GM23248 (cell line): Measurements from ENCODE around the gene DEPP1. TPM values are rescaled to one million over a fixed set of nuclear protein-coding genes. Genes with fewer than 3 reads are reported as not detected.

ENCODE experiments used
- DNase-seq: peaks from one replicate; pipeline ENCODE4 v3.0.0-alpha.2; 2015
- H2AFZ ChIP-seq: fragments of 200-600 bp; sonication (generic); 2 replicates; pipeline ENCODE4 v1.6.1; 2016; ENCODE audit warnings: antibody characterized with exemption
- H3F3A ChIP-seq: fragments of 200-600 bp; sonication (generic); 2 replicates; pipeline ENCODE4 v1.6.1; 2016; ENCODE audit warnings: mild to moderate bottlenecking, antibody characterized with exemption, mixed run types; ENCODE audit not compliant: insufficient read depth
- H3K27ac ChIP-seq: fragments of 200-600 bp; sonication (generic); 2 replicates; pipeline ENCODE4 v1.5.1; 2016; ENCODE audit warnings: mild to moderate bottlenecking
- H3K27me3 ChIP-seq: fragments of 200-600 bp; sonication (generic); replicated peaks from 2 replicates; pipeline ENCODE4 v1.6.1; 2016; ENCODE audit warnings: mild to moderate bottlenecking; ENCODE audit not compliant: insufficient read depth
- H3K36me3 ChIP-seq: fragments of 200-600 bp; sonication (generic); 2 replicates; pipeline ENCODE4 v1.6.1; 2016; ENCODE audit warnings: low read depth, mild to moderate bottlenecking
- H3K4me1 ChIP-seq: fragments of 200-600 bp; sonication (generic); 2 replicates; pipeline ENCODE4 v1.6.1; 2016; ENCODE audit warnings: mild to moderate bottlenecking; ENCODE audit not compliant: insufficient read depth
- H3K4me2 ChIP-seq: fragments of 200-600 bp; sonication (generic); one replicate; pipeline ENCODE4 v1.6.1; 2016; ENCODE audit warnings: mild to moderate bottlenecking; ENCODE audit not compliant: unreplicated experiment
- H3K4me3 ChIP-seq: fragments of 200-600 bp; sonication (generic); 2 replicates; pipeline ENCODE4 v1.5.1; 2016; ENCODE audit warnings: mild to moderate bottlenecking
- H3K79me2 ChIP-seq: fragments of 200-600 bp; sonication (generic); 2 replicates; pipeline ENCODE4 v1.6.1; 2016; ENCODE audit warnings: mild to moderate bottlenecking; ENCODE audit not compliant: insufficient read depth
- H3K9ac ChIP-seq: fragments of 200-600 bp; sonication (generic); 2 replicates; pipeline ENCODE4 v1.6.1; 2016; ENCODE audit warnings: mild to moderate bottlenecking
- H3K9me2 ChIP-seq: fragments of 200-600 bp; sonication (generic); 2 replicates; pipeline ENCODE4 v1.6.1; 2016; ENCODE audit warnings: mixed run types, mild to moderate bottlenecking, moderate library complexity; ENCODE audit not compliant: insufficient read depth
- H3K9me3 ChIP-seq: fragments of 200-600 bp; sonication (generic); one replicate; pipeline ENCODE4 v1.6.1; 2017; ENCODE audit warnings: low read depth
- H4K20me1 ChIP-seq: fragments of 200-600 bp; sonication (generic); 2 replicates; pipeline ENCODE4 v1.6.0; 2016; ENCODE audit not compliant: insufficient read depth
- EZH2 ChIP-seq: fragments of 200-600 bp; sonication (generic); IDR thresholded peaks from 2 replicates; pipeline ENCODE4 v1.6.1; 2018; ENCODE audit warnings: antibody characterized with exemption, mild to moderate bottlenecking; ENCODE audit not compliant: insufficient read depth, poor library complexity, severe bottlenecking
- EZH2phosphoT487 ChIP-seq: fragments of 200-600 bp; sonication (generic); IDR thresholded peaks from 2 replicates; pipeline ENCODE4 v1.6.1; 2018; ENCODE audit warnings: antibody characterized with exemption, moderate library complexity, mild to moderate bottlenecking, low read depth; ENCODE audit not compliant: insufficient read depth
- WGBS, 2 experiments: methylation state at CpG; one replicate each; pipeline ENCODE4 v1.1.6; 2015 to 2017; ENCODE audit warnings: low lambda C conversion rate in 2 of 2, low coverage in 1 of 2; ENCODE audit errors: missing lambda C conversion rate in 2 of 2; 5-methylcytosine and 5-hydroxymethylcytosine counted together
- in situ Hi-C: fragments of 300-500 bp; cut with MboI; formaldehyde crosslinking; loops from 2 replicates; pipeline ENCODE4 v1.15.0; 2020
- polyA plus RNA-seq: library from polyadenylated mRNA; unstranded; fragments of >200 nt; fragmentation: Nextera tagmentation; extraction: Ambion mirVana; gene quantifications from 2 replicates; pipeline ENCODE4 v1.2.1, GENCODE V29; 2016
- total RNA-seq: library from RNA; depleted of rRNA; stranded (reverse); fragments of >200 nt; shearing (Covaris generic); gene quantifications from 2 replicates; pipeline ENCODE4 v1.2.3, GENCODE V29; 2014

The DEPP1 gene
- total and polyA plus RNA-seq, 2 experiments from 2014 or later, result 10.1 to 10.2 TPM

- Histone ChIP-seq H3K9ac (no peak overlapping the region), H3K4me1 (peaks cover 32% of the 10 kb centered on the region), H3K36me3 (no peaks in the 10 kb centered on the region), H3K9me2 (no peaks in the 10 kb centered on the region), H3K9me3 (no peaks in the 10 kb centered on the region), H3K4me3 (no peak overlapping the region), H3K27ac (no peak overlapping the region), H3F3A (peaks cover 19% of the 10 kb centered on the region), H3K27me3 (no peaks in the 10 kb centered on the region), H2AFZ (peak overlapping the region; percentile 80; the same call in 1 of the 2 replicates), H4K20me1 (no peaks in the 10 kb centered on the region), H3K4me2 (no peak overlapping the region), H3K79me2 (no peaks in the 10 kb centered on the region)
- no peak for DNase-seq
- in situ Hi-C loops, result loop anchor here (25.0 kb wide), 1 partner anchor 1333 kb away; no protein-coding TSS in a partner anchor
- 88 to 90% methylated on average over 9 of the region's 9 CpGs for WGBS, 2 experiments
- no peak for TF ChIP-seq EZH2phosphoT487
- no peak for TF ChIP-seq EZH2
Observed at GRCh38 chr10:44994752-44995530, 16.3 kb upstream of the DEPP1 start.

- Histone ChIP-seq H3K9me2 (no peaks in the 10 kb centered on the region), H3F3A (peaks cover 11% of the 10 kb centered on the region)
Observed at GRCh38 chr10:44993922-44994751, 15.5 kb upstream of the DEPP1 start.

GRCh38 chr10:44993226-44993921 lies 14.8 kb upstream of the DEPP1 start:
- Histone ChIP-seq H3K9me2 (no peaks in the 10 kb centered on the region), H2AFZ (no peak overlapping the region), H3K9ac (no peak overlapping the region), H3K36me3 (no peaks in the 10 kb centered on the region), H3K27me3 (no peaks in the 10 kb centered on the region), H4K20me1 (no peaks in the 10 kb centered on the region), H3K4me3 (no peak overlapping the region), H3K4me1 (peaks cover 25% of the 10 kb centered on the region), H3K79me2 (no peaks in the 10 kb centered on the region), H3F3A (peaks cover 10% of the 10 kb centered on the region), H3K4me2 (peak overlapping the region; percentile 1), H3K9me3 (no peaks in the 10 kb centered on the region), H3K27ac (no peak overlapping the region)
- TF ChIP-seq EZH2phosphoT487, result no peak
- TF ChIP-seq EZH2, result no peak
- DNase-seq, result no peak
- in situ Hi-C loops, result loop anchor here (25.0 kb wide), 1 partner anchor 1331 kb away; no protein-coding TSS in a partner anchor
- 94% methylated on average over 14 of the region's 14 CpGs for WGBS, 2 experiments

More at GRCh38 chr10:44993922-44994751, 15.5 kb upstream of the DEPP1 start:
- peak overlapping the region; percentile 19 for H2AFZ ChIP-seq
- no peaks in the 10 kb centered on the region for H3K79me2 ChIP-seq
- H3K4me2 ChIP-seq, result peak overlapping the region; percentile 1
- no peaks in the 10 kb centered on the region for H3K9me3 ChIP-seq
- TF ChIP-seq EZH2phosphoT487, result no peak
- no peak for TF ChIP-seq EZH2
- no peak overlapping the region for H3K4me3 ChIP-seq
- H3K27me3 ChIP-seq, result no peaks in the 10 kb centered on the region
- H3K4me1 ChIP-seq, result peaks cover 25% of the 10 kb centered on the region
- H3K27ac ChIP-seq, result peak overlapping the region; percentile 35; the same call in 1 of the 2 replicates
- H4K20me1 ChIP-seq, result no peaks in the 10 kb centered on the region
- no peak overlapping the region for H3K9ac ChIP-seq
- peak; percentile 48 for DNase-seq
- WGBS, 2 experiments, result 88 to 89% methylated on average over 11 of the region's 11 CpGs
- in situ Hi-C loops, result loop anchor here (25.0 kb wide), 1 partner anchor 1332 kb away; no protein-coding TSS in a partner anchor
- H3K36me3 ChIP-seq, result no peaks in the 10 kb centered on the region

GRCh38 chr10:44992732-44993225 lies 14.2 kb upstream of the DEPP1 start:
- WGBS, 2 experiments, result 91 to 96% methylated on average over 8 of the region's 8 CpGs
- no peak for DNase-seq
- no peak overlapping the region for H3K27ac ChIP-seq
- no peaks in the 10 kb centered on the region for H3K27me3 ChIP-seq
- H3K4me1 ChIP-seq, result peaks cover 25% of the 10 kb centered on the region
- no peak overlapping the region for H3K4me2 ChIP-seq
- no peak overlapping the region for H3K4me3 ChIP-seq
- H3K9me3 ChIP-seq, result no peaks in the 10 kb centered on the region
- no peaks in the 10 kb centered on the region for H3K36me3 ChIP-seq
- H3F3A ChIP-seq, result peaks cover 10% of the 10 kb centered on the region
- no peaks in the 10 kb centered on the region for H4K20me1 ChIP-seq
- in situ Hi-C loops, result loop anchor here (25.0 kb wide), 1 partner anchor 1330 kb away; no protein-coding TSS in a partner anchor
- H3K9me2 ChIP-seq, result no peaks in the 10 kb centered on the region
- no peak overlapping the region for H3K9ac ChIP-seq
- H3K79me2 ChIP-seq, result no peaks in the 10 kb centered on the region
- no peak overlapping the region for H2AFZ ChIP-seq
- TF ChIP-seq EZH2phosphoT487 (no peak), EZH2 (no peak)
